C4-2B (cell line): ENCODE results near the gene RNU6-9.

ENCODE experiments used
- H3K27ac ChIP-seq: fragments of 450-650 bp; 2 replicates; pipeline ENCODE4 v1.5.1; 2017
- CTCF ChIP-seq: fragments of 450-650 bp; conservative IDR thresholded peaks from 2 replicates; pipeline ENCODE4 v1.5.1; 2017; ENCODE audit warnings: mild to moderate bottlenecking
- ZFX ChIP-seq: fragments of 450-650 bp; IDR thresholded peaks from 2 replicates; pipeline ENCODE4 v1.6.1; 2017

Gene RNU6-9

GRCh38 chr19:867301-867793 lies 25.9 kb upstream of the RNU6-9 start:
- TF ChIP-seq CTCF (no peak), ZFX (no peak)
- H3K27ac ChIP-seq: no peak overlapping the region

GRCh38 chr19:867855-868457 lies 25.3 kb upstream of the RNU6-9 start:
- no peak overlapping the region for H3K27ac ChIP-seq
- TF ChIP-seq ZFX (no peak), CTCF (no peak)

GRCh38 chr19:868458-869244 lies 24.6 kb upstream of the RNU6-9 start:
- peak overlapping the region; percentile 49 for H3K27ac ChIP-seq
- TF ChIP-seq ZFX: no peak
- TF ChIP-seq CTCF: no peak

GRCh38 chr19:869245-870177 lies 23.8 kb upstream of the RNU6-9 start:
- H3K27ac ChIP-seq: peak overlapping the region; percentile 49
- no peak for TF ChIP-seq CTCF
- no peak for TF ChIP-seq ZFX

GRCh38 chr19:870314-870713 lies 23.0 kb upstream of the RNU6-9 start:
- no peak for TF ChIP-seq CTCF
- TF ChIP-seq ZFX: no peak
- H3K27ac ChIP-seq: peak overlapping the region; percentile 49

- H3K27ac ChIP-seq: no peak overlapping the region
- TF ChIP-seq CTCF (no peak), ZFX (no peak)
These were observed 22.3 kb upstream of the RNU6-9 start for GRCh38 chr19:870963-871401.
